Brain pericyte (primary cell): ENCODE measurements around the gene PRAC2.

Source experiments
- DNase-seq: peaks from one replicate; pipeline ENCODE4 v3.0.0-alpha.2; 2012; ENCODE audit warnings: low read depth, low spot score

PRAC2 gene

DNA sequence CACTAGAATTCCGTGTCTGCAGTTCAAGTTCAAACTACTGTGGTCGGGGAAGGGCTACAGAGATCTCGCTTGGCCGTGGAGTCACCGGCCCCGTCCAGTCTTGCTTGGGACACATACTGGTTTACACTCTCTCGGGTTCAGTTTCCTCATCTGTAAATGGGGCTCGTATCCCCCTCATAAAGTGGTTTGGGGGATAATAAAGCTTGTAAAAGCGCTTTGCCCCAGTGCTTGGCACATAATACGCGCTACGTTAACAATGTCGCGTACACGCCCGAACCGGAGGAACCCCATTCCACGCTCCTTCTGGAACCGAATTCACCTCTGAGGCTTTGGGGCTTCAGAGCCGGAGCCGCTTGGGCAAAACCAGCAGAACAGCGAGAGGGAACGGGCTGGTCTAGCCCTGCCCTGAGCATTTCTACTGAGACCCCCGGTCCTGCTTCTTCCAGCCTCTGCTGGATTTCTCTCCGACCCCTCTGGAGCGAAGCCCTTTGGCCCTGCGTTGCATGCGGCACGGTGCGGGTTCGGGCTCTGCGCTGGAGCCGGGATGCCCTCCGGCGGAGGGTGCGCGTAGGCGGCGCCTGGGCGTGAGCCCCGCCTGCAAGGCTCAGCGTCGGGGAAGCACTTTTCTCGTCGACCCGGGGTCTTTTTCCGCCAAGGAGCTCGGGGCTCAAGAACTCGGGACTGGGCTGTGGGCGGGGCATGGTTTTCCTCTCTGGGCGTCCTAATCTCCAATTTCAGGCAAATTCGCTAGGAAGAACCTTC lies 31.7 kb downstream of the PRAC2 start:
- DNase-seq, result no peak

DNA sequence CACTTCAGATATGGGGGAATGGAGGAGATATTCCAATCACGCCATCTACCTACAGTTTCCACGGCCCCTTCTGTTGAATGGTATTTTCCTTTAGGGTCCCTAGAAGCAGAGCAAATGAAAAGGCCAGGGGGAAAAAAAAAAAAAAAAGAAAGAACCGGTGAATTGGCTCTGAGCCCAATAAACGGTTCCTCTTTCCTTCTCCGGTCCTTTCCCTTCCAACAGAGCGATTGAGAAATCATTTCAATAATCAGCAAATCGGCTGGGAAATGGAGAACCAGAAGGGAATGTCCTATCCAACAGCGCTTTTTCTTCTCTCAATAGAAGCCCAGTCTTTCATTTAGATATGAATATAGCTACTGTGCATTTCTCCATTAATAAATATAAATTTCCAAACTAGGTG lies 32.4 kb downstream of the PRAC2 start:
- DNase-seq, result no peak

DNA sequence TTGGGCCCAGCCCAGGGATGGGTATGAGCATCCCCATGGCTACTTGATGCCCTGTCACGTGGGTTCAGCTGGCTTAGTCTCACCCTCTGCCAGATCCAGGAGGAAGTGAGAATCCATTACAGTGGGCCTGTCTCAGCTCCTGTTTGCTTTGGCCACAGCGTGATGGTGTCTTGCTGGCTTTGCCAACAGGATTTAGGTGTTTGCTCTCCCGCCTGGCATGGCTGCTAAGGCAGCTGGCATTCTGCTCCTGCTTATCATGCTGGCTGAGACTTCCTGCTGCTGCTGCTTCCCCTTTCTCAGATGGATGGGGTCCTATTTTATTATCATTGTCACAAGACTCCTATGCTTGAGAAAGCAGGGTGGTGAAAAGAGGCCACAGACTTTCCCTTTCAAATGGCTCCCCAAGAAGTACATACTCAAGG lies 33.9 kb downstream of the PRAC2 start:
- DNase-seq, result no peak

DNA sequence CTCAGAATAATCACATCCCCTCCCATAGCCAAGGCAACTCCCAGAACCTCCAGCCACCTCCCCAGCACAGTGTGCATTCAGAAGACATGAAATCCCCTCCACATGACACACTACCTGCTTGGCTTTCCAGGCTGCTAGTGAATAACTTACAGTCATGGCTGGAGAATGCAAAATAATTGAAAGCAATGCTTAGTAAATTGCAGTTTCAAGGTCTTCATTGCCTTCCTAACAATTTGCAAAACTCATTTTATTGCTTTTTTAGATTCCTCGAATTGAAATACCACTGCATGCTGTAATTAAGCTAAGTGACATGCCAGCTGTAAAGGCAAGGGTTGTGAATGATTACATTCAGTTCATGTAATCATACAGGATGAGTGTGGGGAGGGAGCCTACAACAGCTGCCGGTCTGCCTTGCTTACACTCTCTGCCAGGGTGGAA lies 34.6 kb downstream of the PRAC2 start:
- DNase-seq, result no peak

DNA sequence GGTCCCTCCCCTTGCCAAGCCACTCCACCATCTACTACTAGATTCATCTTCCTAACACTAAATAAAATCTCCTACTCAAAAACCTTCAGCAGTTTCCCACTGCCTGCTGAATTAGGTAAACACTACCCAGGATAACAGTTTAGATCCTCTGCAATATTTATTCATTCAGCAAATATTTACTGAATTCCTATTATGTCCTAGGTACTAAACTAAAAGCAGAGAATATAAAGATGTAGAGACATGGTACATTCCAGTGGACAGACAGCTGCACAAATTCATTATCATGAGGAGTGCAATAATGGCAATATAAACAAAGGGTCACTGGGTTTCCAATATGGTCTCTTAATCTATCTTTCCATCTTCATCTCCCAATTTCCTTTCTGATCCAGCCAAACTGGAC lies 36.3 kb downstream of the PRAC2 start:
- no peak for DNase-seq

DNA sequence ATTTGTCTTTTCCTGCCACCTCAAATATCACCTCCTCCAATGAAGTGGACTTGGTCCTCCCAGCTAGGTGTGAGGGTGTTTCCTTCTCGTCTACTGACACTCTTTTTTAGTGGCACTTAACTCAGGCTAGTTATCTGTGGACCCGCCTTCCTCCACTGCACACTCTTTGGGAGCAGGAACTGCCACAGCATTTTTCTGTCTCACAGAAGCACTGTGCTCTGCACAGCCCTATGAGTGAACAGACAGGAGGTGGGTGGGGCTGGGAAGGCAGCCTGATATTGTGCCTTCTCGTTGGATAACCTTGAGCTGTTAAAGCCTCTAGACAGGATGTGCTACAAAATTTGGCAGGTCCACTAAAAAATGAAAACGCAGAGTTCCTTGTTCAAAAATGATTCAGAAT lies 37.4 kb downstream of the PRAC2 start:
- no peak for DNase-seq

DNA sequence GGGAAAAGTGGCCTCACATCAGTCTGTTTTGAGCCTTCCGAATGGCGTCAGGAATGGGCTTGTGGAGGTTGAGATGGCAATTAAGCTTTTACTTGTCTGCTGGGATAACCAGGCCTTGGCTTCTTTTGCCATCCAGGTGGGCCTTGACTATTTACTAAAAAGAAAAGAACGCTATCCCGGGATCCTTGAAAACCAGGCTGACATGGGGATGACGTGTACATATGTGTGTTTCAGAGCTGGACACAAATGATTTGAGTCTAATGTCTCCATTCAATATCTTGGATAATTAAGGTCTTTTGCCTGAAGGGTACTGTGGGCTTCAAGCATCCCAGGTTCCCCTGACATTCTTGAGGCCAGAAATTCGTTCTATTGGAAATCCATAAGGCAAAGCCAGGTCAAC lies 38.1 kb downstream of the PRAC2 start:
- no peak for DNase-seq

DNA sequence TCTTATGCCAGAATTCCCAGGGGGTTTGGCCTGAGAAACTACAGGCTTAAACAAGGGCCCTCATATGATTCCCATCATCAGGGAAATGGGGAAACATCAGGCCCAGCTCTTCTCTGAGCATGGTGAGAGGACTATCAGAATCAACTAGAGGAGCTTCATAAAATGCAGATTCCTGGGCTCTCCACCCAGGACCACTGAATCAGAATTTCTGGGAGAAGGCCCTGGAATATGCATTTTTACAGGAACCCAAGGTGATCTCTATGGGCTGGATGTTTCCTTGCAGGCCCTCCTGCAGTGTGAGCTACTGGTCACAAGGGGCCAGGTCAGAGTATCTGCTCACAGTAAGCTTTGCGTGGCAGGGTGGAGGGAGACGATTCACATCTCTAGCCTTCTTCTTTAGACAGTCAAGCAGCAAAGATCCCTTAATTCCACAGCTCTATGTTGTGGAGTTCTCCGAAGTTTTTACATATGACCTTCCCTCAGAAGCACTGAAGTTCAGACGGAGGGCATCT lies 44.3 kb downstream of the PRAC2 start:
- no peak for DNase-seq

DNA sequence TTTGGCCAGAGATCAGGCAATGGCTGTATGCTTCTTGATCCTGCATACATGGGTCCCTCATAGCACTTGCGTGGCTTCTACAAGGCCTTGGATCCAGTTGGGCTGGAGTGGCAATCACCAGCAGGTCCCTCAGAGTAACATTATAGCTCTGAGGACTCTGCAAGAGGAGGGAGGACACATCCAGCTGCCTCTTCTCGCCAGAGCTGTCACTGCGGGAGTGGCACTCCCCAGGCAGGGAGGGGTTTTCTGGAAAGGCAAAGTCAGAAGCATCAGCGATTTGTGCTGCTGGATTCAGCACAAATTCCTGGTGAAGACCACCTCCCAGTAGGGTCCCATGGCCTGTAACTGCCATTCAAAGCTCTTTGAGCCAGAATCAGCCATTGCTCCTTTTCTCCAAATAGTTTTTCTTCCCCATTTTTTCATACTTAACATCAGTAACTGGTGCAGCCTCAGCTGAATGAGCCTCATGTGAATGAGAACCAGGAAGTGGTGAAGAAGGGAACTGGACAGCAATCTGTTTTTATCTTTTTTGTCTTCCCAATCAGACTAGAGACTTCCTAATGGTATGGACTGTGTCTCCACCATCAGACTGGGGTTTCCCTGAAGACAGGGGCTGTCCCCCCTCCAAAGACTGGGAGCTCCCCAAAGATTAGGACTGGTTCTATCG lies 46.2 kb downstream of the PRAC2 start:
- no peak for DNase-seq

DNA sequence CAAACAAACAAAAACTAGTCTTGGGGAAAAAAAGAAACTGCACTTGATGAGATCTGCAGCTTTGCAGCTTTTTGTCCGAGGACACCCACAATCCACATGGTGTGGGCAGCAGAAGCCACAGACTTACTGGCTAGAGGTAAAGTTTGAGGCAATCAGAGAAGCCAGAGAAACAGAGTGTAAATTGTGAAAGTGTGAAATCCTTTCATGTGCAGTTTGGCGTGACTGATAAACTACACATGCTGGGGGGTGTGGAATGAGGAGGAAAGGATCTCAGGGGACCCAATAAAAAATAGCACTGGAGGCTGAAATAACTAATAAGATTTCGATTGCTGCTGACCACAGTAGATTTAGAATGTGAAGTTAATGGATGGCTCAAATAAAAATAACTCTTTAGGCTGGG lies 48.0 kb downstream of the PRAC2 start:
- no peak for DNase-seq

DNA sequence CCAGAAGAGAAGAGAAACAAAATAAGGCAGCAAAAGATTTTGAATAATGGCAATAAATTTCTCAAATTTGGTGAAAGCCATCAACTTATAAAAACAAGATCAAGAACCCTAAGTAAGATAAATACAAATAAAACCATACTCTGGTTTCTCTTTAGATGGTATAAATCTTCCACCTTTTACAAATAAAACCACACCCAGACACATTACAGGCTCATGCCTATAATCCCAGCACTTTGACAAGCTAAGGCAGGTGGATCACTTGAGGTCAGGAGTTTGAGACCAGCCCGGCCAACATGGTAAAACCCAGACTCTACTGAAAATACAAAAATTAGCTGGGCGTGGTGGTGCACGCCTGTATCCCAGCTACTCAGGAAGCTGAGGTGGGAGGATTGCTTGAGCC lies 50.3 kb downstream of the PRAC2 start:
- no peak for DNase-seq
